NCI-H1105 (cell line): ENCODE measurements around the gene LTN1.
"Not testable (repeated sequence)": the region's sequence is repeated elsewhere in the genome, so short reads cannot be mapped to it uniquely, and the experiment has no call there.

ENCODE experiments used
- DNase-seq: peaks from one replicate; lab custom pipeline; 2025; lab: John Stamatoyannopoulos, UW

The LTN1 gene, protein sequence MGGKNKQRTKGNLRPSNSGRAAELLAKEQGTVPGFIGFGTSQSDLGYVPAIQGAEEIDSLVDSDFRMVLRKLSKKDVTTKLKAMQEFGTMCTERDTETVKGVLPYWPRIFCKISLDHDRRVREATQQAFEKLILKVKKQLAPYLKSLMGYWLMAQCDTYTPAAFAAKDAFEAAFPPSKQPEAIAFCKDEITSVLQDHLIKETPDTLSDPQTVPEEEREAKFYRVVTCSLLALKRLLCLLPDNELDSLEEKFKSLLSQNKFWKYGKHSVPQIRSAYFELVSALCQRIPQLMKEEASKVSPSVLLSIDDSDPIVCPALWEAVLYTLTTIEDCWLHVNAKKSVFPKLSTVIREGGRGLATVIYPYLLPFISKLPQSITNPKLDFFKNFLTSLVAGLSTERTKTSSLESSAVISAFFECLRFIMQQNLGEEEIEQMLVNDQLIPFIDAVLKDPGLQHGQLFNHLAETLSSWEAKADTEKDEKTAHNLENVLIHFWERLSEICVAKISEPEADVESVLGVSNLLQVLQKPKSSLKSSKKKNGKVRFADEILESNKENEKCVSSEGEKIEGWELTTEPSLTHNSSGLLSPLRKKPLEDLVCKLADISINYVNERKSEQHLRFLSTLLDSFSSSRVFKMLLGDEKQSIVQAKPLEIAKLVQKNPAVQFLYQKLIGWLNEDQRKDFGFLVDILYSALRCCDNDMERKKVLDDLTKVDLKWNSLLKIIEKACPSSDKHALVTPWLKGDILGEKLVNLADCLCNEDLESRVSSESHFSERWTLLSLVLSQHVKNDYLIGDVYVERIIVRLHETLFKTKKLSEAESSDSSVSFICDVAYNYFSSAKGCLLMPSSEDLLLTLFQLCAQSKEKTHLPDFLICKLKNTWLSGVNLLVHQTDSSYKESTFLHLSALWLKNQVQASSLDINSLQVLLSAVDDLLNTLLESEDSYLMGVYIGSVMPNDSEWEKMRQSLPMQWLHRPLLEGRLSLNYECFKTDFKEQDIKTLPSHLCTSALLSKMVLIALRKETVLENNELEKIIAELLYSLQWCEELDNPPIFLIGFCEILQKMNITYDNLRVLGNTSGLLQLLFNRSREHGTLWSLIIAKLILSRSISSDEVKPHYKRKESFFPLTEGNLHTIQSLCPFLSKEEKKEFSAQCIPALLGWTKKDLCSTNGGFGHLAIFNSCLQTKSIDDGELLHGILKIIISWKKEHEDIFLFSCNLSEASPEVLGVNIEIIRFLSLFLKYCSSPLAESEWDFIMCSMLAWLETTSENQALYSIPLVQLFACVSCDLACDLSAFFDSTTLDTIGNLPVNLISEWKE (N-terminal part only)

DNA sequence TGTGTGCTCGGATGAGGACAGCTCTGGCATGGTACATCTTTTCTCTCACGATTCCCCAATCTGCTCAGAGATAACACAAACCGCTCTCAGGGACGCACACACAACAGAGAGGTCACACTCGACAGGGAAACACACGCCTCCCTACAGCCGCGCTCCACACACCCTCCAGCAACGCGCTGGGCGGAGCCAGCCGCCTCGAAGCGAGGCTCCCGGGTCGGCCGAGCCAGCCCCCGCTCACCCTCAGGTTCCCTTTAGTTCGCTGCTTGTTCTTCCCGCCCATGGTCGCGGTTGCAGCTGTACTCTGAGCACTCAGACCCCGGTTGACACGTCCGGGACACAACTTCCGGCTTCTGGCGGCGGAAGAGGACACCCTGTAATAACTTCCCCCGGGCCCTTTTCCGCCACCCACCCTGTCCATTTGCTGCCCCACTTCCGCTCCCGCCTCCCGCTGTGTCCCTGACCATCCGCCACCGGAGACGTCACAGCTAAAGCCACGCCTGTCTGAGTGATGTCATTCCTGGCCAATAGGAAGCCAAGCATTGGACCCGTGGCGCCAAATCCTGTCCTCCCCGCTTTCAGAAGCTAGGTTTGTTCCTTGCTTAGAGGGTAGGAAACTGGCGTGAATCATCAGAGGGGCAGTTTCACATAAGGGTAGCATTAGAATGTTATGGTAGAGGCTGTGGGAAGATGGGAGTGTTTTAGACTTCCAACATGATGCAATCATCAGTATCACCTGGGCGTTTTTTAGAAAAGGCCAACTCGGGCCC is at the start of gene LTN1:
TSS of gene LTN1 (minus strand) at position 352 of the 767 bp plus-strand sequence. CDS start at position 280, 72 bp downstream.
- DNase-seq: peak; percentile 98

DNA sequence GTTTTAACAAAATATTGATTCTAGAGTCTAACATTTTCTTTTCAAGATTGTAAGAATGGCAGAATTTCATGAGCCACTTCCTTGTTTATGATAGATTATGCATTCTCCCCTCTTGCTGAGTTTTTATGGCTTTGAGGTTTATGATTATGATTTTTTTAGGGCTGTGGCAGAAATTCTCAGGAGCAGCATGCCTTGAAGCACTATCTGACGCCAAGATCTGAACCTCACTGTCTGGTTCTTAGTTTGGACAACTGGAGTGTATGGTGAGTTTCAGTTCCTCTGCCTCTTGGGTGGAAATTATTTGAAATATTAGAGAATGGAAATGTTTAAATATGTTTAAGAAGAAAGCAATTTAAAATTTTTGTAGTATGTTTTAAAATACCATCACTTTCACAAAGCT is 42.0 kb upstream of the LTN1 start:
- DNase-seq: no peak

DNA sequence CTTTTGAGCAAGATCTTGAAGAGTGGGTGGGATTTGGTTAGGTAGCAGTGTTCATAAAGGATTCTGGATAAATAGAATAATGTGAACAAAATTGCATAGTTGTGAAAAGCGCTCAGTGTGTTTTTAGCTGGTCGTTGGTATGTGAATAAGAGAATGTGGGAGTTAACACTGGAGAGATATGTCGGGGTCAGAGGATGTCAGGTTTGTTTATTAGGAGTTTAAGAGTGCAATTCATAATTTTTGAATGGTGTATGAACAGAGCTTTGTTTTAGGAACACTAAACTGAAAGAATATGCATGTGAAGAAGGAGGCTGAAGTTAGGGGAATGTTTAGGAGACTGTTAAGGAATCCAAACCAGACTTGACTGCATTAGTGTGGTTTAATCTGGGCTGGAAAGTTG is 41.2 kb upstream of the LTN1 start:
- no peak for DNase-seq

DNA sequence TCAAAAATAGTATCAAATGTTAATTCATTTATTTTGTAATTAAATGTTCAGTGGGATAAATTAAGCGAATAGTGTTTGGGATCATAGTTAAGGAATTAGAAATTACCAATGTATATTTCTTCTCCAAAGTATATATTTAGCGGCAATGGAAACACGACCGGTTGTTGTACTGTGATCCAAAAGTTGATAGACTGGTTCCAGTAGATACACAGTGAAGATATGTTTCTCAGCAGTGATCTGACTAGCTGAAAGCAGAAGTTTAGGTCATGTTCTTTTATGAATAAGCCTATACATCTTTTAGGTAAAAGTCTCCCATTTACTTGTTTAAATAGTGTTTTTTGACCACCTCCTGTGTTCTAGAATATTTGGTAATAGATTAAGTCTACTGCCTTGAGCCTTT is 40.6 kb upstream of the LTN1 start:
- DNase-seq: no peak

DNA sequence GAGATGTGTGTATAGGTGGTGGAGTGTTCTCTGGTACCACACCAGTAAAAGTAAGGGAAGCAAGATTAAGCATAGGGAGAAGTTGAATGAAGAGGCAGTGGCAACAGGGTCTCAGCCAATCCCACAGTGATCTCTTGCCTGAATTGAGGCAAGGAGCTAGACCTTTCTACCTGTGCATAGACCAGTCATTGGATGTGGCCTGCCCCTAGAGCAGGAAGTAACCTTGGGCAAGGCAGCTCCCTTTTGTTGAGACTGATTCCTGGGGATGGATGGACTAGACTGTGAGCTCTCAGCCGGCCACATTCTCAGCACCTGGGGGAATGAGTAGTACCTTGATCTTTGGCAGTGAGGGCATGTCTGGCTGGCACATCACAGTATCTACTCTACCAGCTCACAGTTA is 38.2 kb upstream of the LTN1 start:
- no peak for DNase-seq

DNA sequence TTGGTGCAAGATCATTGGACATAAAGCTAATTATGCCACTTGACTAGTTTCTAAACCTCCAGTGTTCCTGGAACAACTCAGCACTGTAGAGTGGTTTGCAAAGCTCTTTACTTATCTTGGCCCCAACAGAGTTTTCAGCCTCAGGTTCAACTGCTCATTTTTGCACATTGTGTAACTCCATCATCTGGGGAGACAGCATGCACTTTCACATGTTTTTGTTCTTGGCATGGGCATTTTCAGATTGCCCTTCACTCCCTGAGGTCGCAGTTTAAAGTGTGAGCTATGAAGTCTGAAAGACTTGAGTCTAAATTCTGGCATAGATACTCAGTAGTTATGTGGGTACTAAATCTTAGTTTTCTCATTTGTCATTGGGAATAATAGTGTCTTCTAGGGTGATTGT is 36.8 kb upstream of the LTN1 start:
- no peak for DNase-seq

DNA sequence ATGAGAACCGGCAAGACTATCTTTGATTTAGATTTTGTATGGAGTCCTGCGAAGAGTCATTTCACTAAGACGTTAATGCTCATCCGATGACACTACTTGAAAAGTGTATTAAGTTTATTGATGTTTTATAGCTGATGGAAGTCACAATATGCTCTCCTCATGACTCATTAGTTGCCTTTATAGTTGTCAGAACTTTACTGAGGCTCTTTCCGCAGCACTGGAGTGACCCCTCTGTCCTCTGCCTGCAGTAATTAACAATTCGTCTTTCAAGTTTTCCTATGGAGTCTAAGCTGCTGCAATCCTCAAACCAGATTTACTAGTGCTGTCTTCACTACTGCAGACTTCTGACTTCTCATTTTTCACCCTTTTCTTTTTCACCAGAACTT is 32.6 kb upstream of the LTN1 start:
- DNase-seq: no peak

DNA sequence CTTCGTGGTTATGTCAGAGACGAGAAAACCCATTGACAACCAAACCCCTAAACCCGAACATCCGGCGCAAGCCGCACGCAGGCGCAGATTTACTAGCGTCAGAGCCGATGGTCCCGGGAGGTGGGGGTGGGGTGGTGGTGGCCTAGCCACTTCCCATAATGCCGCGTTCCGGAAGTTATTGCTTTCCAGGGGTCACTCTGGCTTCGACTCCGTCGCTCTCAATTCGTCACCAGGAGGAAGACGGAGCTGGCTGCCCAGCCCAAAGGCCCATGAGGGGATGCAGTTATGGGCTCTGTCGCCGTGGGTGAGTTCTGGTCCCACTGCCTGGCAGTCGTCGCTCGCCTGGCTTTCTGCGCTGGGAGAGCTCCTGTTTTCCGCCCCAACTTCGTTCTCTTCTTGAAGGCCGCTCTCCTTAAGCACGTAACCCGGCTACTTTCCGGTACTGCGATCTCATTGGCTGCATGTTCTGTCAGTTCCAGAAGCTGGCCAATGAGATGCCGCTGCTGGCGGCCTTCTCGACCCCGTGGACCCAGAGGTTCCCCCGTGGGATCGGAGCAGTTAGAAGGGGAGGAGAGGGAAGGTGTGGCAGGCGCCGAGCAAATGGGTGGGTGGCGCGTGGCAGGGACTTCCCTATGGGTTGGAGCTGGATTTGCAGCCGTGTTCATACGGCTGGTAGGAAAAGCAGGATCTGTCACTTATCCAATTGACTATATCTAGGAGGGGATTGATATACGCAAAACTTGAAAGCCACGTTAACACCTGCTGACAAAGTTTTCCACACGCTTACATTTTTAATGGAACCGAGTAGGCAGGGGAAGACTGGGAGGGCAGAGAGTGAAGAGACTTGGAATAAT is 32.0 kb upstream of the LTN1 start, which contains the start of gene USP16:
TSS of gene USP16 (plus strand) at position 195 of the 854 bp plus-strand sequence. CDS start 3,246 bp downstream, outside the sequence.
- peak; percentile 90 for DNase-seq

DNA sequence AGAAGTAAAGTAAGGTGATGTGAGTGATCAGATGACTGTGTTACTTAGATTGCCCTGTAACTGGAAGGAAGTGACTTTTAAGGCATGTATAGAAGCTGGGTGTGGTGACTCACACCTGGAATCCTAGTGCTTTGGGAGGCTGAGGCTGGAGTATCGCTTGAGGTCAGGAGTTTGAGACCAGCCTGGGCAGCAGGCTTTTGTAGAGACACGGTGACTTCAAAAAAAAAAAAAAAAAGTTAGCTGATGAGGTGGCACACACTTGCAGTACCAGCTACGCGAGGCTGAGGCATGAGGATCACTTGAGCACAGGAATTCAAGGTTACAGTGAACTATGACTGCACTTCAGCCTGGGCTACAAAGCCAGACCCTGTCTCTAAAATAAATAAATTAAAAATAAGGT is 29.5 kb upstream of the LTN1 start:
- no peak for DNase-seq

DNA sequence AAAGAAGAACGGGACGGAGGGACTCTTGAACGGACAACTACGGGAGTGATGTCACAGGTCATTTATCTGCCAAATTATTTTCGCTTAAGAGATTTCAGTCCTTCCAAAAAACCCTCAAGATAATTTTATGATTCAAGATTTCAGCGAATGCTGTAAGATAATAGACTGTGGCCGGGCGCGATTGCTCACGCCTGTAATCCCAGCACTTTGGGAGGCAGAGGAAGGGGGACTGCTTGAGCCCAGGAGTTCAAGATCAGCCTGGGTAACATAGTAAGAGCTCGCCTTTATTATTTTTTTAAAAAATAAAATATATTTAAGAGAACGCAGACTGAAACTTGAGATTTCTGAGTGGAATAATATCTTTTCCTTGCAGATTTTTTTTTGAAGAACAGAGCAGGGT is 25.9 kb upstream of the LTN1 start:
- DNase-seq: no peak

DNA sequence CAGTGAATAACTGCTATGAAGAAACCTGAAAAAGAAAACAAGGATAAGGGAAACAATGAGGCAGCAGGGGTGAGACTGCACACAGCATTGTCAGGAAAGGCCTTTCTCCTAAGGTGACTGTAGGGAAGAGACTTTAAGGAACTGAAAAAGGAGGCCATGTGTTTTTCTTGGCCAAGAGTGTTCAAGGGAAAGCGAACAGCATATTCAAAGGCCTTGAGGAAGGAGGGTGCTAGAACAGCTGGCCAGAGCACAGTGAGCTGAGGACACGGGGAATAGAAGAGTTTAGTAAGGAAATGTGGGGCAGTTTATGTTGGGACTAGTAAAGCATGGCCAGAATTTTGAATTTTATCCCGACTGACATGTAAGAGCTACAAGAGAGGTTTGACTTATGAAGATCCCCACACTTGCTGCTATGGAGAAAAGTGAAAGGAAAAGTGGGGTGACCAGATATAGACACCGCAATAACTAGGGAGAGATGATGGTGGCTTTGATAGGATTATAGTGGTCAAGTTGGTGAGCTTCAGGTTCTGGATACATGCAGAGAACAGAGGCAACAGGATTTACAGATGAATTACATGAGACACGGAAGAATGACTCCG is 25.1 kb upstream of the LTN1 start:
- no peak for DNase-seq

DNA sequence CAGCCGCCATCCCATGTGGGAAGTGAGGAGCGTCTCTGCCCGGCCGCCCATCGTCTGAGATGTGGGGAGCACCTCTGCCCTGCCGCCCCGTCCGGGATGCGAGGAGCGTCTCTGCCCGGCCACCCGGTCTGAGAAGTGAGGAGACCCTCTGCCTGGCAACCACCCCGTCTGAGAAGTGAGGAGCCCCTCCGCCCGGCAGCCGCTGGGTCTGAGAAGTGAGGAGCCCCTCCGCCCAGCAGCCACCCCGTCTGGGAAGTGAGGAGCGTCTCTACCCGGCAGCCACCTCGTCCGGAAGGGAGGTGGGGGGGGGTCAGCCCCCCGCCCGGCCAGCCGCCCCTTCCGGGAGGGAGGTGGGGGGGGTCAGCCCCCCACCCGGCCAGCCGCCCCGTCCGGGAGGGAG is 18.6 kb upstream of the LTN1 start:
- not testable (repeated sequence) for DNase-seq

DNA sequence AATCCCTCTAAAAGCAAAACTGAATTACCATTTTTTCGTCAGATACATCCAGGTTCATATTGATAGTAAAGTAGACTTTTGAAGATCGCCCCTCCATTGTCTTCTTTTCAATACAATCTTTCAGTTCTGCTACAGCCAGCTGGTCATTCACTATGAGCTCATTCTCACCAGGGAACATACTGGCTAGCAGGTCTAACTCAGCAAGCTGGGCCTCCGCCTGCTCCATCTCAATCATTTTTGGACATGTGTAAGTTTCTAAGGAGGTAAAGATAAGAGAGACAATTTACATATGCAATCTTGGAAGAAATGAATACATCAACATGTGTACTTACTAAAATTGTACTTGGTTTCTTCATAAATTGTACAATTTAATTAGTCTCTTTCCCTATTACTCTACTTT is 15.7 kb upstream of the LTN1 start:
- DNase-seq: no peak

DNA sequence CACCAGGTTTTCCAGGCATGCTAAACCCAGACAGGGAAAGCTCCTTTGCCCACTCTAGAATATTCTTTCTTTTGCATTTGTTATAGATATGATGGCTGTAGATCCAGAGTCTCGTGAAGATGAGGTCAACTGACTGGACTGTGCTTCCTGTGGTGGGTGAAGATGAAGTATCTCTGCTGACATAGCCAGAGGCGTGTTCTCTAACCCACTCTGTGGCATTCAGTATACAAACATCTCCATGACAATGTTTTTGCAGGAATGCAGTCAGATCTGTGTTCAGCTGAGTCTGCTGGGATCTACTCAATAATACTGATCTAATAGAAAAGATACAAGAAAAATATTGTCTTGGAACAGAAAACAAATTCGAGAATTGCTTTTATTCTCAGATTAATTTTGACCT is 15.1 kb upstream of the LTN1 start:
- no peak for DNase-seq

DNA sequence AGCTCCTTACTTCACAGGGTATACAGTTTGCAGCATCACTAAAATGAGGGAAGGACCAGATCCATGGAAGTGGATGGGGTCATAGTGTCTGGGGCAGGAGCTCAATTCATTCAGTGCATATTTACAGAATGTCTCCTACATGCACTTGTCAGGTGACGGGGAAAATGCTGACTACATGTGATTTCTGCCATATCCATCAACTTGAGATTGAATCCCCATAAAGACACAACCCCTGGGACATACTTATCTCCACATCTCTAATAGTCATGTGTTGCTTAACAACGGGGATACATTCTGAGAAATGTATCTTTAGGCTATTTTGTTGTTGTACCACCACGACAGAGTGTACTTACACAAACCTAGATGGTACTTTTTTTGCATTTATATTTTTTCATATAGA is 14.5 kb upstream of the LTN1 start:
- DNase-seq: no peak

DNA sequence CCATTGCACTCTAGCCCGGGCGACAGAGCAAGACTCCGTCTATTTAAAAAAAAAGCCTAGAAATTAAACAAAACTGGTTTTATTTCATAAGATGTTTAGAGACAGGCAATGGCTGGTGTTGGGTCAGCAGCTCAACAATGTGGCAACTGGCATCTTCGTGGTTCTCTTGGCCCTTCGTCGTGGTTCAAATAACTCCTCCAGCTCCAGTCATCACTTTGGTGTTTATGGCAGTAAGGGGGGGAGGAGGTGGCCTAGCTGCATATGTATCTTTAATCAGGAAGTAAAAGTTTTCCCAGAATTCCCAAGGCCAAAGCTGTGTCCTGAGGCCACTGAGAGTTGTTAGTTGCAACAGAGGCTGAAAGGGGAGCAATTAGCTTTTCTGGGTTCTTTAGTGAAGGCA is 13.0 kb upstream of the LTN1 start:
- DNase-seq: no peak

DNA sequence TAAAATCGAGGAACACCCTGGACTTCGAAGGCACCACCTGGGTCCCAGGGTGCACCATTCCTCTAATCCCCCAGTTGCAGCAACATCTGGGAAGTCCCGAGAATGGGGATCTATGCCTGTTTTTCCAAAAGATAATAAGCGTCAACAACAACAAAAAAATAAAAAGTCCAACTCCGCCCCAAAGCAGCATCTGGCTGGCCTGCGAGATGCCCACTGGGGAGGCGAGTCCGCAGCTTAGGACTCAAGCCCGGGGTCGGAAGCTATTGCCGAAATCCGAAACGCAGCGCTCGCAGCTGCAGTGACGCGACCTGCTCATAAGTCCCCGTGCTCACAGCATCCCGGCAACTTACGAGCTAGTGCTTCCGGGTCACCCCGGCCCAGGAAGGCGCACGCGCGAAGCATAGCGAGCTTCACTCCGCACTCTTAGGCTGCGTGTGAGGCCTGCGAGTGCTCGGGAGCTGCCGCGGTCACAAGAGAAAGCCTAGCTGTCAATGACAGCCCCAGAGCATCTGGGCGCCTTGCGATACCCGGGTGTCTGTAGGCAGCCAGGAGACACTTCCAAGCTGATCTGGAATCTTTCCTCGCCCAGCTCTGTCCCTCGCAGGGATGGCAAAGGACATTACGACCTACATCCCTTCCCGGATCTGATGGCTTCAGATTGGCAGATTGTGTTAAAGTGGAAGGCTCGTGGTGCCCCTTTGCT is 9.9 kb upstream of the LTN1 start:
- DNase-seq: peak; percentile 96

DNA sequence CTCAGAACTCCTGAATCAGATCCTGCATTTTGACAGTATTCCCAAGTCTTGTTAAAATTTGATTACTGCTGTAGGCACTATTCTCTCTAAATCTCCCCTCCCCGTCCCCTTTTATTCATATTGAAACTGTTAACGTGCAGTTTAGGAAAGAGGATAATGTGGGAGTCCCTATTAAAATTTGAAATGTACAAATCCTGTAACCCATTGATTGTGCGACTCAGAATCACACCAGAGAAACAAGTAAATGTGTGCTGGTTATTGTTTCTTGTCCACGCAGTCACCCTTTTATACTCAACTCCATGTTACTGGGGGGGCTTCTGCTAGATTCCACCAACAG is 584 bp upstream of the LTN1 start:
- no peak for DNase-seq

DNA sequence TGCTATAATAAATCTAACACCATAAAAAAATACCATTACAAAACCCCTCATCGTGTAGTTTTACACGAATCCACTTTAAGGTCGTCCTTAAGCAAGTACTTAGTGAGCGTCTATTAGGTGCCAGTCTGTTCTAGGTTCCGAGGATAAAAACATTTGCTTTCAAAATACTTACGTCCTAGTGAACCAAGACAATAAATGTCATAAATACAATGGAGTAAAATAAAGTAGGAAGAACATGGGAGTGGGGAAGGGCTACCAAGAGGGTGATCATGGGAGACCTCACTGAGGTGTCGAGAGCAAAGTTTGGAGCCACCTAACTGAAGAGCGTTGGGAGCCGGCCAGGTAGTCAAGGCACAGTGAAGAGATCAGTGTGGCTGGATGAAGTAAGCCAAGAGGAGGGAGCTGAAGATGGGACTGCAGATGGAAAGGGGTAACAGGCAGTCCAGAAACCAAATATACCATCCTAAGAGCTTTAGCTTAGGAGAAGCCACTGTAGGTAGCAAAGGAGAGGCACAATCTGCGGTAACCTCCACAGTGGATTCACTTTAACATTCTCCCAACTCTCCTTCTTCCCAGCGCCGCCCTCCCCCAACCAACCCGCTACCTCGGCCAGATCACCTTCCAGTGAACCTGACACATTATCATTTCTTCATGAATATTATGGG is 684 bp downstream of the LTN1 start:
- no peak for DNase-seq
